ENCODE data around the gene ANKRD63. TPM values are rescaled to one million over a fixed set of nuclear protein-coding genes. Genes with fewer than 3 reads are reported as not detected.

The ANKRD63 gene
- total RNA-seq, 6 experiments from 2014 or later = not detected

GRCh38 chr15:40293905-40294895 is 11.3 kb upstream of the ANKRD63 start:
- no peak overlapping the region for H3K4me3 Mint-ChIP-seq
- no peak for DNase-seq
- peaks cover 57% of the 10 kb centered on the region for H3K27me3 Mint-ChIP-seq (ENCODE audit: insufficient read depth)
- peaks cover 5% of the 10 kb centered on the region for H3K9me3 Mint-ChIP-seq
- peaks cover 2% of the 10 kb centered on the region for H3K36me3 Mint-ChIP-seq (ENCODE audit: low read depth)
- TF ChIP-seq CTCF (IDR thresholded peaks at IDR 0.05) = no peak
- H3K27ac Mint-ChIP-seq = no peak overlapping the region
- H3K4me1 Mint-ChIP-seq (ENCODE audit: low read depth) = no peaks in the 10 kb centered on the region

GRCh38 chr15:40293006-40293405 is 10.1 kb upstream of the ANKRD63 start:
- Mint-ChIP-seq H3K9me3 (no peaks in the 10 kb centered on the region), H3K27ac (no peak overlapping the region), H3K4me3 (no peak overlapping the region), H3K27me3 (ENCODE audit: insufficient read depth) (peaks cover 47% of the 10 kb centered on the region), H3K36me3 (ENCODE audit: low read depth) (no peaks in the 10 kb centered on the region), H3K4me1 (ENCODE audit: low read depth) (no peaks in the 10 kb centered on the region)
- TF ChIP-seq CTCF (IDR thresholded peaks at IDR 0.05) = no peak
- no peak for DNase-seq

GRCh38 chr15:40292246-40292645 is 9.4 kb upstream of the ANKRD63 start:
- H3K27ac Mint-ChIP-seq = no peak overlapping the region
- no peaks in the 10 kb centered on the region for H3K9me3 Mint-ChIP-seq
- peaks cover 44% of the 10 kb centered on the region for H3K27me3 Mint-ChIP-seq (ENCODE audit: insufficient read depth)
- H3K4me3 Mint-ChIP-seq = no peak overlapping the region
- DNase-seq = no peak
- TF ChIP-seq CTCF (IDR thresholded peaks at IDR 0.05) = no peak
- no peaks in the 10 kb centered on the region for H3K36me3 Mint-ChIP-seq (ENCODE audit: low read depth)
- H3K4me1 Mint-ChIP-seq (ENCODE audit: low read depth) = no peaks in the 10 kb centered on the region

GRCh38 chr15:40290918-40291574 is 8.2 kb upstream of the ANKRD63 start:
- H3K27me3 Mint-ChIP-seq (ENCODE audit: insufficient read depth) = peaks cover 33% of the 10 kb centered on the region
- no peak overlapping the region for H3K4me3 Mint-ChIP-seq
- H3K27ac Mint-ChIP-seq = no peak overlapping the region
- no peaks in the 10 kb centered on the region for H3K36me3 Mint-ChIP-seq (ENCODE audit: low read depth)
- H3K4me1 Mint-ChIP-seq (ENCODE audit: low read depth) = peaks cover under 1% of the 10 kb centered on the region; the same call in 1 of the 2 replicates
- peak; percentile 19 for DNase-seq
- TF ChIP-seq CTCF (IDR thresholded peaks at IDR 0.05) = no peak
- no peaks in the 10 kb centered on the region for H3K9me3 Mint-ChIP-seq

- Mint-ChIP-seq H3K27me3 (ENCODE audit: insufficient read depth) (peaks cover 32% of the 10 kb centered on the region), H3K4me3 (no peak overlapping the region)
Observed at GRCh38 chr15:40290545-40290917, 7.7 kb upstream of the ANKRD63 start.

More at GRCh38 chr15:40290545-40290917, 7.7 kb upstream of the ANKRD63 start:
- DNase-seq = no peak
- Mint-ChIP-seq H3K27ac (no peak overlapping the region), H3K4me1 (ENCODE audit: low read depth) (peaks cover 5% of the 10 kb centered on the region), H3K9me3 (no peaks in the 10 kb centered on the region), H3K36me3 (ENCODE audit: low read depth) (no peaks in the 10 kb centered on the region)
- no peak for TF ChIP-seq CTCF (IDR thresholded peaks at IDR 0.05)
